Amygdala (tissue), 56 donors: ENCODE results near the gene SHKBP1.

Experiments used
- DNase-seq, 56 donors: peaks; one replicate each; lab custom pipeline; 2025; lab: John Stamatoyannopoulos, UW

Gene SHKBP1

DNA sequence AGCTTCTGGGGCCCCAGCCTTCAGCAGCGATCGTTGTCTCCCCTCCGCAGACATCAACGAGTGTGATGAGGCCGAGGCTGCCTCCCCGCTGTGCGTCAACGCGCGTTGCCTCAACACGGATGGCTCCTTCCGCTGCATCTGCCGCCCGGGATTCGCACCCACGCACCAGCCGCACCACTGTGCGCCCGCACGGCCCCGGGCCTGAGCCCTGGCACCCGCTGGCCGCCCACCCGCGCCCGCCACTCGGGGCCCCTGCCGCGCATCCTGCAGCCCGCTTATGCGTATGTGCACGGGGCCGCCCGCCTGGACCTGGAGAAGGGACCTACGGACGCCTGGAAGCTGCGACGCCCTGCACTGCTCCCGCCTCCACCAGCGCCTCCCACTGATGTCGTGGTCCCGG lies 52.7 kb downstream of the SHKBP1 start:
- no peak for DNase-seq

DNA sequence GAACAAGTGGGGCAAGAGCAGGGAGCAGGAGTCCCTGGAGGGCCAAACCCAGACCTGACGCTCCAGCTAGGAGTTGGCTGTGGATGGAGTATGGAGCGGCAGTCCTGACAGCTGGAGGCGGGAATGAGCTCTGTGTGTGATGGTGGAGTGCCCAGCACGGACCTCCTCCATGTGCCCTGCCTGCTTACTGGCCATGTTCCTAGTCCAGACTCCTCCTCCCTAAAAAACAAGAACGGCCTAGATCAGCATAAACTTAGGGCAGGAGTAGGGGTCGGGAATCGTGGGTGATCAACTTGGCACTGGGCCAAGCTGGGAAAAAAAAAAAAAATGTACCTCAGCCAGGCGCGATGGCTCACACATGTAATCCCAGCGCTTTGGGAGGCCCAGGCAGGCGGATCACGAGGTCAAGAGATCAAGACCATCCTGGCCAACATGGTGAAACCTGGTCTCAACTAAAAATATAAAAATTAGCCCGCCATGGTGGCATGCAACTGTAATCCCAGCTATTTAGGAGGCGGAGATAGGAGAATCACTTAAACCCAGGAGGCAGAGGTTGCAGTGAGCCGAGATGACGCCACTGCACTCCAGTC lies 54.0 kb downstream of the SHKBP1 start:
- no peak for DNase-seq

DNA sequence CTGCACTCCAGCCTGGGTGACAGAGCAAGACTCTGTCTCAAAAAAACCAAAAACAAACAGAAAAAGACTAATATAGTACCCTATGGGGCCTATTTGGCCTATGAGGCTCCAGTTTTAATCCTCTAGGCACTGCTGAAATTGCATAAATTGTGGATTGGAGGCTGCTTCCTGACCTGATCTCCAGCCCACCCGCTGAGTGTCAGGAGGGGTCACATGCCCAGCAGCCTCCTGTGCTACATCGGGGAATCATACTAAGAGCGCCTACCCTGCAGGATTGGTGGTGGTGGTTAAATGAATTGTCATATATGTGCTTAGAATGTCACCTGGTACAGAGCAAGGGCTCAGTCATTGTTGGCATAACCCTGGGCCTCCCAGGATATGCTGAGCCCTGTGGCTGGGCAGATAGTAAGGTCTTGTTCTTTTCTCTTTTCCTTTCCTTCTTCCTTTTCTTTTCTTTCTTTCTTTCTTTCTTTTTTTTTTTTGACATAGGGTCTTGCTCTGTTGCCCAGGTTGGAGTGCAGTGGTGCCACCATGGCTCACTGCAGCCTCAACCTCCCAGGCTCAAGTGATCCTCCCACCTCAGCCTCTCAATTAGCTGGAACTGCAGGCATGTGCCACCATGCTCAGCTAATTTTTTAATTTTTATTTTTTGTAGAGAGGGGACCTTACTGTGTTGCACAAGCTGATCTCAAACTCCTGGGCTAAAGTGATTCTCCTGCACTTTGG lies 55.8 kb downstream of the SHKBP1 start:
- no peak for DNase-seq

DNA sequence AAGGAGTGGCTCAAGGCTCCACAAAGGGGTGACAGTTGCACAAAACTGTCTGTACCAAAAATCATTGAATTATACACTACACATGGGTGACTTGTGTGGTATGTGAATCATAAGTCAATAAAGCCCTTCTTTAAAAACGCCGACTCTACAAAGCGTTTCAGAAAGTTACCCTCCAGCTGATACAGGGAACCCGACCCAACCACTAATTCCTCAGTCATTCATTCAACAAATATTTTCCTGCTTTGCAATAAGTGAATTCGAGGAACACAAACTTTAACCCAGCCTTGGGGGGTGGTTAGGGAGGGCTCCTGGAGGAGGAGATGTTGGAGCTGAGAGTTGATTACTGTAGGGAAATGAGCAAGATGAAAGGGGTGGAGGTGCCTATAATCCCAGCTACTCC lies 56.5 kb downstream of the SHKBP1 start:
- DNase-seq, result no peak

DNA sequence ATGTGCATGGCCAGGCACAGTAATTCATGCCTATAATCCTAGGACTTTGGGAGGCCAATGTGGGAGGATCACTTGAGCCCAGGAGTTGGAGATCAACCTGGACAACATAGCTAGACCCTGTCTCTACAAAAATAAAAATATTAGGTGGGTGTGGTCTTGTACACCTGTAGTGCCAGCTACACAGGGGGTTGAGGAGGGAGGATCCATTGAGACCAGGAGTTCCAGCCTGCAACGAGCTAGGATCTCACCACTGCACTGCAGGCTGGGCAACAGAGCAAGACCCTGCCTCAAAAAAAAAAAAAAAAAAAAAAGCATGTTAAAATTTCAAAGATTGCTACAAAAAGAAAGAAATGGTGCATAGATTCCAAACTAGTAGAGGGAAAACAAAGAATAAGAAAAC lies 61.7 kb downstream of the SHKBP1 start:
- DNase-seq, result no peak

DNA sequence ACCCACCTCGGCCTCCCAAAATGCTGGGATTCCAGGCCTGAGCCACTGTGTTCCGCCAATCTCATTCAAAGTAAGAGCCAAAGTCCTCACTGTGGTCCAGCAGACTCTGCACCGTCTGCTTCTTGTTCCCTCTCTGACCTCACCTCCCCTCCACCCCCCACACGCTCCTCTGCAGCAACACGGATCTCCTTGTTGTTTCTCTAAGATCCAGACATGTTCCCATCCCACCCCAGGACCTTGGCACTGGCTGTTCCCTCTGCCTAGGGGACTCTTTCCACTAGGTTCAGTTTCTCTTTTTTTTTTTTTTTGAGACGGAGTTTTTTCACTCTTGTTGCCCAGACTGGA lies 62.9 kb downstream of the SHKBP1 start:
- DNase-seq, result no peak

DNA sequence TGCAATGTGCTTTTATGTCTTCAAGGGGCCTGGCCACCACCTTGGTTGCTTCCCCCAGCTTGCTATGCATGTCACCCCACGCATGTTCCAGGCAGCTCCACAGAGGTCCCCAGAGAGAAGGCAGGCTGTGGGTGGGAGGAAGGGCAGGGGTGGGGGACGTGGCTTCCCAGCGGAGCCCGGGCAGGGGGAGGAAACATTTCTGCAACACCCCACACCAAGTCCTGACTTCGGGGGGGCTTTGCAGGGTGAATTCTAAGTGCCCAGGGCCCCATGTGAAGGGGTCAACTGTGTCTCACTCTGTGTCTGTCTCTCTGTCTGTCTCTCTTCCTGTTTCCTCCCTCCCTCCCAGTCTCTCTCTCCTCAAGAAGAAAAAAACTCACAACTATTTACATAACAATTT lies 64.1 kb downstream of the SHKBP1 start:
- DNase-seq, result no peak
